ENCODE results near the gene MRPL19.
A peak's percentile ranks its signal among the peaks of the same experiment; 100 is the strongest.
"Not testable (repeated sequence)": the region's sequence is repeated elsewhere in the genome, so short reads cannot be mapped to it uniquely, and the experiment has no call there.

Gene MRPL19

DNA sequence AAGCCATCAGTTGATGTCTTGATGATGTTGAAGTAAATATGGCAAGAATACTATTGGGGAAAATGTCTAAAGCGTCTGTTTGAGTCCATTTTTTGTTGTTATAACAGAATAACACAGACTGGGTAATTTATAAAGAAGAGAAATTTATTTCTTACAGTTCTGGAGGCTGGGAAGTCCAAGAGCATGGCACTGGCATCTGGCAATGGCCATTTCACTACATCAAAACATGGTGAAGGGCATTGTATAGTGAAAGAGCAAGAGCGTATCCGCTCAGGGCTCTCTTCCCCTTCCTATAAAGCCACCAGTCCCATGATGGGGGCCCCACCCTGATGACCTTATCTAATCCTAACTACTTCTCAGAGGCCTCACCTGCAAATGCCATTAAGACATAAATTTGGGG is 29.6 kb upstream of the MRPL19 start:
- no peak for DNase-seq

DNA sequence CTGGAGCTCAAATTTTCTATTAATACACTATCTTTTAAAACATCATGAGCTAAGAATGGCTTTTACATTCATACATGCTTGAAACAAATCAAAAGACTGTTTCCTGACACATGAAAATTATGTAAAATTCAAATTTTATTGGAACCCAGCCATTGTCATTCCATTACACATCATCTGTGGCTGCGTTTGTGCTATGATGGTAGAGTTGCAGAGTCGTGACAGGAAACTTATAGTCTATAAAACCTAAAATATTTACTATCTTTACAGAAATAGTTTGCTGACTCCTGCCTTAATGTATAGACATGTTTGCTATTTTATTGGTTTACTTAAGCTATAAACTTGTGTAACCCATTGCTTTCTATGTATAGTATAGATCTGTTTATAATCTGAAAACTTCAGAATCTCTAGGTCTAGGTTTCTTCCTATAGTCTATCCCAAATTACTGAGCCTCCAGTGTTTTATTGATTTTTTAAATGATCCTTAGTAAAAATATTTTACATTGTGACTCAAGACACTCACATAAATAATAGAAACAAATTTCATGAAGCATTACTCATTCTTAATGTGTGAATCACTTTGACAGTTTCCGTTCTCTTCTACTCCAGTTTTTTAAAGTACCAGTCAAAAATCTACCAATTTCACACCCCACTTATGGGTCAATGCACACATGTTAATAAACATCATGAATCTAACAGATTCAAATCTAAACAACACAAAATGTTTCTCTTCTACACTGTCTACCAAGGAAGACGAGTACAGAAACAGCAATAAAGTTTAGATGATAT is 26.4 kb upstream of the MRPL19 start:
- no peak for DNase-seq

DNA sequence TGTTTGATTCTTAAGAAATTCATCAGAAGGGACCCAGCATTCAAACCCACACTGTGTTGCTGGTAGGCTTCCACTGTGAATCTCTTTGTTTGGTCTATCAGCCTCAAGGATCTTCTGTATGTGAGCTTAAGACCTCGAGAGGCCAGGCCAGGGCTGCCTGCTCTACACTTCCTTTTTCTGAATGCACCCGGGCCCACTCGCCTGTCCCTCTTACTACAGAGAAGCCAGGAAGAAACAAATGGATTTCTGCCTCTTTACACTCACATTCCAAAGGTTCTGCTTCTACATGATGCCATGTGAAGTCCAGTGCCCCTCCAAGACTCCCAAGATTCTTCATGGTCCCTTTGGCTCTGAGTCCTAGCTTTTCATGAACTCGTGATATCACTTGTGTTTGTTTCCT is 25.4 kb upstream of the MRPL19 start:
- DNase-seq = no peak

DNA sequence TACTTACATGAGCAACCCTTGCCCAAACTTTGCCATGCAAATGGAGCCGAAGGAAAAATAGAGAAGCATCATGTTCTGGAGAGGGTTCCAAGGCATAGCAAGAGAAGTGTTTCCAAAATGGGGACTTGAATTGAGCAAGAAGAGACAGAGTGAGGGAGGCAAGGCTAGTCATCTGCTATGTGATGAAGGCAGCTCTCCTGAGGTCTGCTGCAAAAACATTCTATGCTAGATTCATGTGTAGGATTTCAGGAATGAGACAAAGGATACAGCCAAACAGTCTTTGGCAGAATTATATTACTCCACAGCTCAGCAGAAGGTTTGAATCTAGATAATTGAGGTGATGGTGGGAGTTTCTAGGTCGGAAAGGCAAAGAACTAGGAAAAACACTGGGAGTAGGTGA is 24.1 kb upstream of the MRPL19 start:
- no peak for DNase-seq

DNA sequence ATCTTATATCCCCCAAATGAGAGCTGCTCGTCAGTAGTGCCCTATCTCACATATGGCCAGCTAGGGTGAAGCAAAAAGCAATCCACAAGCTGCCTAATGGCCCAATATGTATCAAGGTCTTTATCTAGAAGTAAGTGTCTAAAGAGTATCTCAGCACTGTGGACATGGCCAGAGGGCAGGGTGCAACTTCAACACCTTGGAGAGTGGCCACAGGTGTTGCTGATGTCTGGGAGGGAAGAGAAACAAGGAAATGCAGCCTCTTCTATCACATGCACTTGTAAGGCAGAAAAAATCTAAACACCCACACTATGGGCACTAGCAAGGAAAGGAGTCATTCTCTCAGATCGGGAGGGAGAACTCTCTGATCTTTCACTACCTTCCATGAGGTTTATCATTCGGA is 23.7 kb upstream of the MRPL19 start:
- no peak for DNase-seq

DNA sequence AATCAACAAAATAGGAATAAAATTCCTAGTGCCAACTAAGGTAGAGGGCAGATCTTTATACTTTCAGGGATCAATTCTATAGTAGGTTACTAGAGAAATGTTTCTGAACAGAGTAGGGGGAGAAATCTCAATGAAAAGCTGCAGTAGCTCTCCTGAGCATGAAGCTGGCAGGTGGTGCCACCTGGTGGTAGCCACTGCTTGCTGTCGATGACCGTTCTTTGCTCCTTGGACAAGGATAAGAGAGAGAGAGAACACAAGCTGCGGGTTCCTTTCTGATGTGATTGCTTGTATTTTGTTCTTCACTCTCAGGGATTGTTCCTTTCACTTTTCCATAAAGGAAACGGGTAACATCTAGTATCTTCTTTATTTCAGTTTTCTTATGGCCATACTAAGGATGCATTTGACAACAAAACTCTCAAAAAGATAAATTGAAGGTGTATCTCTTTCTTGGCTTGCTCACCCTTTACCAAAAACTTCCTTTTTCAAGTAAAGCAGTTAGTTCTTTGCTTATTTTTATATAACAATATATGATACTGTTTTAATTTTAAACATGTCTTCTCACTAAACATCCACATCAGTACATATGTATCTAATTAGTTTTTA is 18.6 kb upstream of the MRPL19 start:
- peak; percentile 23 for DNase-seq

DNA sequence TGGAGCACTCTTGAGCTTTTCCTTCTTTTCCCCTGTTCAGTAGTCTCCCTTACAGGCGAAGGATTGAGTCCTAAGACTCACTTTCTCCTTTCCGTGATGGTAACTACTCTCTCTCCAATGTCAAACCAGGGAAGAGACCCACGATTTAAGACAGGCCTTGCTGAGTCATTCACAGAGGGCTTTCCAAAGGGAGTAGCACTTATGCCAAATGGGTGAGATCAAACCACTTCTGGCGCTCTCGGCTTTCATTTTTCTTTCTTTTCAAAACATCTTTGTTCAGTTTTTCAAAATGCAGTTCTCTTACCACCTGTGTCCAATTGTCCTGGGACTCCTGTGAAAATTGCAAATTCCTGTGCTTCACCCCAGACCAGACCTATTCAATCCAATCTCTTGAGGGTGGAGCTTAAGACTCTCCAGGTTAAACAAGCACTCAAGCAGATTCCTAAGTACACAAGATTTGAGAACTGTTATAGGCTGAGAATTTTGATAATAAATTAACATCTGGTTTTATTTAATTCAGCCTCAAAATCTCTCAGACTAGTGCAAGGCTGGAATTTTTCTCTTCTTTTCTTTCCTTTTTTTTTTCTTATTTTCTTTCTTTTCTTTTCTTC is 14.4 kb upstream of the MRPL19 start:
- DNase-seq = no peak

DNA sequence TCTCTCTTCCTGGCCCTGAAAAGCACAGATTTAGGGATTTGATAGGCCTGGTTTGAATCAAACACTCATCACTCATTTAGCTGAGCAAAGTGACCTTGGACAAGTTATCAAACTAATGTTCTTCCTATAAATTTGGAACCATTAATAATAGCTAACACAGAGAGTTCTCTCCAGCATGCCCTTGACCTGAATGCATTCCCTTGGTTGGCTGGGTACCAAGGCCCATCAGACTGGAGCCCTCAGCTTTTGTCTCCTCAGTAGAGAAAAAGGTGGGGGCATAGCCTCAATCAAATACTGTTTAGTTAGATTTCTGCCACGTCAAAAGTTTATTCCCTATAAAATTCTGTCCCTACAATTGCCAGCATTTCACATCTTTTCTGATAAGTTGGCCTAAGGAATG is 13.8 kb upstream of the MRPL19 start:
- no peak for DNase-seq

DNA sequence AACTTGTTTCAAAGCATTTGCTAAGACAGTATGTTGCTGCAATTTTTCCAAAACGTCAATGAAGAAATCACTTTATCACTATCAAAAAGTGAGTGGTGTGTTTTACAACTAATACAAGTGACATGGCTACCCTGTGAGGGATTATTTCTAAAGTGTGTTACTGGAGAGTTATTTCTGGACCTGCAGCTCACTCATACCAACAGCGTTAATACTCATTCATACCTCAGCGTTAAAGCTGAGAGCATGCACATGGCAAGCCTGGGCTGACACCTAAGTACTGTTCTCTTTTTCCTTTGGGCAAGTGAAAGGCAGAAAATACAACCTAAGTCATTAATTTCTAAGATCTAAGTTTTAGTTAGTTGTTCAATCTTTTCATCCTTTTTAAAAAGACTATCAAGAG is 13.0 kb upstream of the MRPL19 start:
- no peak for DNase-seq

DNA sequence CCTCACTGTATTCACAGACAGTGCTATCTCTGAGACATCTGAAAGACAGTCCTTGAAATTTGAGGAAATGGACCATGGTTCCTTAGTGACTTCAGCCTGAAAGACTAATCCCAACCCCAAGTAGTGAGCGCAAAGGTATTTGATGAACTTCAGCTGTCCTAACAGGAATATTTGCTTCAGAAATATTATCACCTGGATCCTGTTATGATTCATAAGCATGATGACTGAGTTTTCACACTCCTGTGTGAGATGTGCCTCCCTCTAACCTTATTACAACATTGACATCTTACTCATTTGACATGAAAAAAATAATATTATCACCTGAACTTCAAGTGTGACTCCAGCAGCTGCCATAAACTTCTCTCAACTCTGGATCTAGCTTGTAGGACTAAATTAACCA is 11.6 kb upstream of the MRPL19 start:
- no peak for DNase-seq

DNA sequence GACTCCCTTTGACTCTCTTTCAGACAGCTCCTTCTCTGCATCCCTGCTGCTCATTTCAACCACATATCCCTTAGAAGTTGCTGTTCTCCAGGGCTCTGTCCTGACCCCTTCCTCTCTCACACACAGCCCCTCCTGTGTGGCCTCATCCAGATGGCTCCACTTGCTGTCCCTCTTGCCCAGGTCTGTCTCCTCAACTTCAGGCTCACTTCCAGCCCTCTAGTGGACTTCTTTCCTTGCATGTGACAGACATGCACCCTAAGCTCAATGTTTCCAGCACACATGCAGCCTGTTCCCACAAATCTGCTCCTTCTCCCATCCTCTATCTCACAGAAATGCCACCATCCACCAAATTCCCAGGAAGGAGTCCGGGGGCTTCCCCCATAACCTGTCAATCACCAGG is 9.0 kb upstream of the MRPL19 start:
- DNase-seq = no peak

DNA sequence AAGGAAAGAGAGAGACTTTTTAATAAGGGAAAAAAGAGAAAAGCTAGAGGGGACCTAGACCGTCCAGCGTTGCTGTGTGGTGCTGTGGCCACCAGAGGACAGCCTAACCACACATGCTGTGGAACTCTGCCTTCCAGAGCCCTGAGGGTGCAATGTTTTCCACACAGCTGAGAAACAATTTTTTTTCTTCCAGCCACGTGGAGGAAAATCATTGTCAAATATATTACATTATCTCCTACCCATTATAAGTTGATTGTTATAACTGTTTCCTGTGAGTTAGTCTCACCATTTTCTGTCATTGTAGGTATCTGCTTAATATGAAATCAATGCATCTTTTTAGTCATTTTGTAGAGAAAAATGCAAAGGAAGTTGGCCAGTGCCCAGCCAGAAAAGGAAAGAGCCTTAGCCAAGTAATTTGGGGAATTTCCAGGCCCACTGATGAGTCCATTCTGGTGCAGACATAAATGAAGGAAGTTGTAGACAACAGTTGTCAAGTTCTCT is 5.9 kb upstream of the MRPL19 start:
- DNase-seq = peak; percentile 16

DNA sequence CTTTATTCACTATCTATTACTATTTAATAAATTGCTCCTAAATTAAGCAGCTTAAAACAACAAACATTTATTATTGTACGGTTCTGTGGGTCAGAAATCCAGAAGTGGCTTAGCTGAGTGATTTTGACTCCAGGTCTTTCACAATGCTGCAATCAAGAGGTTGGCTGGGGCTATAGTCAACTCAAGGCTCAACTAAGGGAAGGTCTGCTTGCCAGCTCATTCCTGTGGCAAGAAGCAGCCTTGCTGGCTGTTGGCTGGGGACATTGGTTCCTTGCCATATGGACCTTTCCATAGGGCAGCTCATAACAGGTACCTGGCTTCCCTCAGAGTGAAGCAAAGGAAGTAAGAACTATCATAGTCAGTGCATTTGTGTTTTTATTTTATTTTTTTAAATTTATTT is 5.0 kb upstream of the MRPL19 start:
- DNase-seq = no peak

DNA sequence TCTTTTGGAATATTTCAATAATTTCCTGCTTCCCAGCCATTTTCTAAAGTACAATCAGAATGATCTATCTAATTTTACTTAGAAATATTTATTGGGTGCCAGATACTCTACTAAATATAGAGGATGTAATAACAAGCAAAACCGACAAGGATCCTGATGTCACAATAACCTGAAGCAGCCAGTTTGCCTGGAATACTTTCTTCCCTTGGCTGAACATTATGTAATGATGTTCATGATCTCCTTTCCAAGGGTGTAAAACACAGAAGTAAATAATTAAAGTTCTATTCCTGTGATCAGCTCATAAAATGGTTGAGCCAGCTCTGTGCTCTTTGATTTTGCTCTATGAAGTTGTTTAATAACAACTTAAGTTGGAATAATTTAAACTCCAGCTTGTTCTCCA is 2.6 kb upstream of the MRPL19 start:
- DNase-seq = no peak

DNA sequence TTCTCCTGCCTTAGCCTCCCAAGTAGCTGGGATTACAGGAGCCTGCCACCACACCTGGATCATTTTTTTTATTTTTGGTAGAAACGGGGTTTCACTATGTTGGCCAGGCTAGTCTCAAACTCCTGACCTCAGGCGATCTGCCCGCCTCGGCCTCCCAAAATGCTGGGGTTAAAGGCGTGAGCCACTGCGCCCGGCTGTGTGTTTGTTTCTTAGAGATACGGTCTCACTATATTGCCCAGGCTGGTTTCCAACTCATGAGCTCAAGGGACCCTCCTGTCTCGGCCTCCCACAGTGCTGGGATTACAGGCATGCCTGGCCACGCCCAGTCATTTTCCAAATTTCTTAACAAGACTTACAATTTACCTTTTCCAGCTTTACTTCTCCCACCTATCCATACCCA is 940 bp upstream of the MRPL19 start:
- no peak for DNase-seq

DNA sequence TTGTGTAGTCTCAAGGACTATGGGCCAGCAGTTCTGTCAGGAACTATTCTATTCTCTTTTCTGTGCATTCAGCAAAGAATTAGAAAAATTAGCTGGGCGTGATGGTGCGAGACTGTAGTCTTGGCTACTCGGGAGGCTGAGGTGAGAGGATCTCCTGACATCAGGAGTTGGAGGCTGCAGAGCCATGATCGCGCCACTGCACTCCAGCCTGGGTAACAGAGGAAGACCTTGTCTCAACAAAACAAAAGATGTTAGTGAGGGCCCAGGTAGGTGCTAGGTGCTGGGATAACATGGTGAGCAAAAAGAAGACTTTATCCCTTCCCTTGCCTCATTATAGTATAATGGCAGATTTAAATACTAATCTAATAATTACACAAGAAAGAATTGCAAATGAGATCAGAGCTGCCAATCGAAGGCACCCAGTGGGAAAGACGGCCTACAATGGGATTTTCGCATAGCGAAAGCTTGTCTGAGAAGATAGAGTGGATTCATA is 447 bp upstream of the MRPL19 start:
- no peak for DNase-seq

DNA sequence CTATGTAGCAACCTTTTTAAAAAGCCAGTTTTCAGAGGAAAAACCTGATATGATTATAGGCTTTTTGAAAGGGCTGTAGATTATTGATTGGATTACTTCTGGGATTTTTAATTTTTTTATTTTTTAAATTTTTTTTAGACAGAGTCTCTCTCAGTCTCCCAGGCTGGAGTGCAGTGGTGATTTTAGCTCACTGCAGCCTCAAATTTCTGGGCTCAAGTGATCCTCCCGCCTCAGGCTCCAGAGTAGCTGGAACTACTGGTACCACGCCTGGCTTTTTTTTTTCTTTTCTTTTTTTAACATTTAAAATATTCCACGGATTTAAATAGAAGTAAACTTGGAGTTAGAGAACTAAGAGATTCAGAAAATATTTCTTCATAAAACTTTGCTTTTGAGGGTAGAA is 1.2 kb downstream of the MRPL19 start:
- no peak for DNase-seq

DNA sequence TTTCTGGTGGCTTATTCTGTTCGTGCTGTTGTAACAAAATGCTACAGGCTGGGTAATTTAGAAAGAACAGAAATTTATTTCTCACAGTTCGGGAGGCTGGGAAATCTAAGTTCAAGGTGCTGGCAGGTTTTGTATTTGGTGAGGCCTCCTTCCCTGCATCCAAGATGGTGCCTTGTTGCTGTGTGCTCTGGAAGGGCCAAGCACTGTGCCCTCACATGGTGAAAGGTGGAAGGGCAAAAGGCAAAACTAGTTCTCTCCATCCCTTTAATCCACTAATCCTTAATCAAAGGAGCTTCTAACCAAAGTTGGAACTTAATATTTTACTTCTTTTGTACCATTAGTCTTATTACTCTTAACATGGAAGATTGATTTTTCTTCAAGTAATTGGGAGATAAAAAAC is 7.4 kb downstream of the MRPL19 start:
- DNase-seq = no peak

DNA sequence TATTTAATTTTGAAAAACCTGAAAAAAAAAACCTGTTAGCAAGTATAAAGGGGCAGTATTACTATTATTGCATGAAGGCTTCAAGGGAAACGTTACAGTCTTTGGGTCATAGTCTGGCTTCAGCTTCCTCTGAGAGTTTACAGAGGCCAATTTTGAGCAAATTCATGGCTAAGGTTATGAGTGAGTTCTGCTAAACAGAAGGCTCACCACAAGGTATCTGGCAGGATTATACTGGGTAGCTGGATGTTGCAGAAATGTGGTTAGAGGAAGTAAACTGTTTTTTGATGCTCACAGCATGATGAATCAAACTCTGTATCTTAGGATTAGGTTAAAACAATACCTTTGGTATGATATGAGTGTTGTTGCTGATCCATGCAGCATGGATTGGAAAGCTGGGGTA is 9.3 kb downstream of the MRPL19 start:
- DNase-seq = no peak

DNA sequence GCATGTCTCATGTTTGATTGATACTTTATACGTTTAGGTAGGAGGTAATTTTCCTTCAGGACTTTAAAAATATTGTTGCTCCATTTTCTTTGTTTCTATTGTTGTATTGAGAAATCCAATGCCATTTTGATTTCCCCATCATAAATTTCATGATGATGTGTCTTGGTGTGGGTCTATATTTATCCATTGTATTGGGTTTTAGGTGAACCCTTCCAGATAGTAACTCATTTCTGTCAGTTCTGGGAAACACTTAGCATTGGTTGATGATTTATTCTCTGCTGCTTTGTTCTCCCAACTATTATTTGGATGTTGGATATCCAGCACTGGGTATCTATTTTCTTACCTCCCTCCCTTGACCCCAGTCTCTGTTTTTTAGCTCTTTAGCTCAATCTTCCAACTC is 10.0 kb downstream of the MRPL19 start:
- DNase-seq = no peak

DNA sequence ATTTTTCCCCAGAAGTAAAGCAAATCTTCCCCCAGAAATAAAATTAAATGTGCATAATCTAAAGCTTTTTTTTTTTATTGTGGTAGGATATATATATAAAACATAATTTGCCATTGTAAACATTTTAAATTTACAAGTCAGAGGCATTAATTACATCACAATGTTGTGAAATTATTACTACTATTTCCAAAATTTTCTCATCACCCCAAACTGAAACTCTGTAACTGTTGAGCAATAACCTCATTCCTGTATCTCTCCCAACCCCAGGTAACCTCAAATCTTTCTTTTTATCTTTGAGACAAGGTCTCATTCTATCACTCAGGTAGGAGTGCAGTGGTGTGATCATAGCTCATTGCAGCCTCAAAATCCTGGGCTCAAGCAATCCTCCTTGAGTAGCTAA is 11.2 kb downstream of the MRPL19 start:
- DNase-seq = no peak

DNA sequence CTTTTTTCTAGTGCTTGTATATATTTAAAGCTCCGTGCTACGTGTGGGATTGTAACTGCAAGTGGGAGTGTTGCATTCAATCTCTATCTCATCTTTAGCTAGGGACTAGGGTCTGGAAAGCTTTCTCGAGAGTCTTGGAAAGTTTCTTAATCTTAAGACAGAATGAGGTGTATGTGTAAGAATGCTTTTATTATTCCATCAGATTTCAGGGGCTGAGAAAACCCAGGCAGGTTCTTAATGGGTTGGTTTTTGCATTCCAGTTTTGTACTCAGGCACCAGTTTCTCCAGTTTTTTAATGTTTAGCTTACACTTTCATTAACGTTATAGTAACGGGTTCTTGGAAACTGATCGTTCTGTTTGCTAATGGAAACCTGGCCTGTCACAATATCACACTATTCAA is 20.3 kb downstream of the MRPL19 start:
- no peak for DNase-seq

DNA sequence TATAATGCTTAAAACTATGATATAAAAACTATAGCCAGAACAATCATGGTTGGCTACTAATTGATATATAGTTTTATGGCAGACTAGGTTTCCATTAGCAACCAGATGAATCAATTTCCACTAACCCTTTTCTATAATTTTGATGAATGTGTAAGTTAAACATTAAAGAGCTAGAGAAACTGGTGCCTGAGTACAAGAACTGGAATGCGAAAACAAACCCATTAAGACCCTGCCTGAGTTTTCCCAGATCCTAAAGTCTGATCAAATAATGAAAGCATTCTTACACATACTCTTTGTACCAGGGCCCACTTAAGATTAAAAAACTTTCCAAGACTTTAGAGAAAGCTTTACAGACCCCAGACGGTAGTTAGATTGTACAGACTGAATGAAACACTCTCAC is 21.3 kb downstream of the MRPL19 start:
- no peak for DNase-seq

DNA sequence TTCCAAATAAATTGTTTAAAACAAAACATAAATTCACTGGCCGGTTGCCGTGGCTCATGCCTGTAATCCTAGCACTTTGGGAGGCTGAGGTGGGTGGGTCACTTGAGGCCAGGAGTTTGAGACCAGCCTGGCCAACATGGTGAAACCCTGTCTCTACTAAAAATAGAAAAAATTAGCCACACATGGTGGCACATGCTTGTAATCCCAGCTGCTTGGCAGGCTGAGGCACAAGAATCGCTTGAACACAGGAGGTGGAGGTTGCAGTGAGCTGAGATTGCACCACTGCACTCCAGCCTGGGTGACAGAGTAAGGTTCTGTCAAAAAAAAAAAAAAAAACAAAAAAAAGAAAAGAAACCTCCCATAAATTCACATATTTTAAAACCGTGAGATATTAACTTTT is 28.8 kb downstream of the MRPL19 start:
- not testable (repeated sequence) for DNase-seq
